Measurements from ENCODE around the gene CRHR1.

CRHR1 gene

GRCh38 chr17:45749831-45750335 is 34.2 kb upstream of the CRHR1 start:
- FAIRE-seq (no peak), DNase-seq (ENCODE audit: insufficient read length) (no peak)
- no peak for TF ChIP-seq TAF1 (IDR thresholded peaks at IDR 0.05; ENCODE audit: borderline replicate concordance, low read depth, low read length)
- no peak for TF ChIP-seq POLR2A (IDR thresholded peaks at IDR 0.05; ENCODE audit: low read depth, low read length)
- TF ChIP-seq POLR2AphosphoS5 (IDR thresholded peaks at IDR 0.05; ENCODE audit: low read depth, low read length) = no peak

- FAIRE-seq = no peak
- TF ChIP-seq POLR2A (IDR thresholded peaks at IDR 0.05; ENCODE audit: low read depth, low read length) = no peak
- TF ChIP-seq POLR2AphosphoS5 (IDR thresholded peaks at IDR 0.05; ENCODE audit: low read depth, low read length) = no peak
- TF ChIP-seq TAF1 (IDR thresholded peaks at IDR 0.05; ENCODE audit: borderline replicate concordance, low read depth, low read length) = no peak
- no peak for DNase-seq (ENCODE audit: insufficient read length)
Measured at GRCh38 chr17:45750779-45751440, 33.2 kb upstream of the CRHR1 start.

GRCh38 chr17:45751466-45751865 is 32.7 kb upstream of the CRHR1 start:
- no peak for FAIRE-seq
- TF ChIP-seq POLR2A (IDR thresholded peaks at IDR 0.05; ENCODE audit: low read depth, low read length) (no peak), POLR2AphosphoS5 (IDR thresholded peaks at IDR 0.05; ENCODE audit: low read depth, low read length) (no peak), TAF1 (IDR thresholded peaks at IDR 0.05; ENCODE audit: borderline replicate concordance, low read depth, low read length) (no peak)
- DNase-seq (ENCODE audit: insufficient read length) = no peak

GRCh38 chr17:45752246-45752645 is 31.9 kb upstream of the CRHR1 start:
- FAIRE-seq (no peak), DNase-seq (ENCODE audit: insufficient read length) (no peak)
- TF ChIP-seq TAF1 (IDR thresholded peaks at IDR 0.05; ENCODE audit: borderline replicate concordance, low read depth, low read length) (no peak), POLR2A (IDR thresholded peaks at IDR 0.05; ENCODE audit: low read depth, low read length) (no peak), POLR2AphosphoS5 (IDR thresholded peaks at IDR 0.05; ENCODE audit: low read depth, low read length) (no peak)

GRCh38 chr17:45753645-45754225 is 30.4 kb upstream of the CRHR1 start:
- DNase-seq (ENCODE audit: insufficient read length) = no peak
- TF ChIP-seq TAF1 (IDR thresholded peaks at IDR 0.05; ENCODE audit: borderline replicate concordance, low read depth, low read length) (no peak), POLR2AphosphoS5 (IDR thresholded peaks at IDR 0.05; ENCODE audit: low read depth, low read length) (no peak), POLR2A (IDR thresholded peaks at IDR 0.05; ENCODE audit: low read depth, low read length) (no peak)
- no peak for FAIRE-seq

GRCh38 chr17:45755050-45755449 is 29.1 kb upstream of the CRHR1 start:
- no peak for FAIRE-seq

GRCh38 chr17:45756266-45756991 is 27.7 kb upstream of the CRHR1 start:
- FAIRE-seq = no peak
- TF ChIP-seq TAF1 (IDR thresholded peaks at IDR 0.05; ENCODE audit: borderline replicate concordance, low read depth, low read length) = no peak
- TF ChIP-seq POLR2AphosphoS5 (IDR thresholded peaks at IDR 0.05; ENCODE audit: low read depth, low read length) = no peak
- TF ChIP-seq POLR2A (IDR thresholded peaks at IDR 0.05; ENCODE audit: low read depth, low read length) = no peak
- no peak for DNase-seq (ENCODE audit: insufficient read length)

More at GRCh38 chr17:45755050-45755449, 29.1 kb upstream of the CRHR1 start:
- TF ChIP-seq POLR2AphosphoS5 (IDR thresholded peaks at IDR 0.05; ENCODE audit: low read depth, low read length) (no peak), TAF1 (IDR thresholded peaks at IDR 0.05; ENCODE audit: borderline replicate concordance, low read depth, low read length) (no peak), POLR2A (IDR thresholded peaks at IDR 0.05; ENCODE audit: low read depth, low read length) (no peak)
- DNase-seq (ENCODE audit: insufficient read length) = no peak

- FAIRE-seq (no peak), DNase-seq (ENCODE audit: insufficient read length) (no peak)
- TF ChIP-seq POLR2AphosphoS5 (IDR thresholded peaks at IDR 0.05; ENCODE audit: low read depth, low read length) (no peak), TAF1 (IDR thresholded peaks at IDR 0.05; ENCODE audit: borderline replicate concordance, low read depth, low read length) (no peak), POLR2A (IDR thresholded peaks at IDR 0.05; ENCODE audit: low read depth, low read length) (no peak)
Measured at GRCh38 chr17:45757431-45758218, 26.5 kb upstream of the CRHR1 start.

GRCh38 chr17:45758544-45758943 is 25.6 kb upstream of the CRHR1 start:
- TF ChIP-seq TAF1 (IDR thresholded peaks at IDR 0.05; ENCODE audit: borderline replicate concordance, low read depth, low read length) (no peak), POLR2A (IDR thresholded peaks at IDR 0.05; ENCODE audit: low read depth, low read length) (no peak), POLR2AphosphoS5 (IDR thresholded peaks at IDR 0.05; ENCODE audit: low read depth, low read length) (no peak)
- DNase-seq (ENCODE audit: insufficient read length) = no peak
- FAIRE-seq = no peak

- DNase-seq (ENCODE audit: insufficient read length) = no peak
Measured at GRCh38 chr17:45759761-45760160, 24.4 kb upstream of the CRHR1 start.

More at GRCh38 chr17:45759761-45760160, 24.4 kb upstream of the CRHR1 start:
- TF ChIP-seq POLR2AphosphoS5 (IDR thresholded peaks at IDR 0.05; ENCODE audit: low read depth, low read length) (no peak), POLR2A (IDR thresholded peaks at IDR 0.05; ENCODE audit: low read depth, low read length) (no peak), TAF1 (IDR thresholded peaks at IDR 0.05; ENCODE audit: borderline replicate concordance, low read depth, low read length) (no peak)
- FAIRE-seq = no peak

Data from GM12892 (cell line).